Progenitor cell of endocrine pancreas (in vitro differentiated cells): ENCODE results near the gene MYL9. TPM values are rescaled to one million over a fixed set of nuclear protein-coding genes. Genes with fewer than 3 reads are reported as not detected.
"Not testable (repeated sequence)": the region's sequence is repeated elsewhere in the genome, so short reads cannot be mapped to it uniquely, and the experiment has no call there.

ENCODE experiments used
- DNase-seq: peaks from one replicate; pipeline ENCODE4 v3.0.0; 2021; ENCODE audit warnings: low spot score; ENCODE audit not compliant: unreplicated experiment
- H3K27ac Mint-ChIP-seq: 2 replicates; pipeline ENCODE4 v1.8.0; 2021; ENCODE audit warnings: mild to moderate bottlenecking, moderate library complexity, mixed read lengths
- H3K27me3 Mint-ChIP-seq: 2 replicates; pipeline ENCODE4 v1.8.0; 2021; ENCODE audit warnings: mixed read lengths
- H3K36me3 Mint-ChIP-seq: 2 replicates; pipeline ENCODE4 v1.8.0; 2022; ENCODE audit warnings: mixed read lengths; ENCODE audit not compliant: insufficient read depth
- H3K4me1 Mint-ChIP-seq: 2 replicates; pipeline ENCODE4 v1.8.0; 2021; ENCODE audit warnings: low read depth, mixed read lengths
- H3K4me3 Mint-ChIP-seq: 2 replicates; pipeline ENCODE4 v1.8.0; 2021; ENCODE audit warnings: low read depth, mild to moderate bottlenecking, moderate library complexity, mixed read lengths
- H3K9me3 Mint-ChIP-seq: 2 replicates; pipeline ENCODE4 v1.8.0; 2021; ENCODE audit warnings: low read depth, mixed read lengths
- total RNA-seq: library from RNA; stranded (reverse); gene quantifications from 2 replicates; pipeline ENCODE4 v1.2.1, GENCODE V29; 2021
- TF ChIP-seq, protein P1 (sequence below): fragments of 200-600 bp; sonication (generic); IDR thresholded peaks from one replicate; pipeline ENCODE4 v1.5.0; 2021; ENCODE audit warnings: antibody characterized with exemption, mild to moderate bottlenecking; ENCODE audit not compliant: unreplicated experiment

Gene MYL9
- total RNA-seq, 1 donor from 2014 or later, result 31.0 TPM

DNA sequence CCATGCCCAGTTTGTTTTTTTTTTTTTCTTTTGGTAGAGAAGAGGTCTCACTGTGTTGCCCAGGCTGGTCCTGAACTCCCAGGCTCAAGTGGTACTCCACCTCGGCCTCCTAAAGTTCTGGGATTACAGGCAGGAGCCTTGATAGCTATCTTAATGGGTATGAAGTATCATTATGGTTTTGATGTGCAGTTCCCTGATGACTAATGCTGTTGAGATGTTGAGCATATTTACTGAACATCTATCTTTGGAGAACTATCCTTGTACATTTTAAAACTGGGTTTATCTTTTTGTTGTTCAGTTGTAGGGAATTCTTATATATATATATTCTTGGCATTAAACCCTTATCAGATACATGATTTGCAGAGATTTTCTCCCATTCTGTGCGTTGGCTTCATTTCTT, 21.4 kb upstream of the MYL9 start:
- Mint-ChIP-seq H3K27ac (no peak overlapping the region), H3K36me3 (peaks cover 15% of the 10 kb centered on the region), H3K4me1 (no peaks in the 10 kb centered on the region), H3K4me3 (no peak overlapping the region), H3K9me3 (no peaks in the 10 kb centered on the region), H3K27me3 (no peaks in the 10 kb centered on the region)
- TF ChIP-seq, protein P1, sequence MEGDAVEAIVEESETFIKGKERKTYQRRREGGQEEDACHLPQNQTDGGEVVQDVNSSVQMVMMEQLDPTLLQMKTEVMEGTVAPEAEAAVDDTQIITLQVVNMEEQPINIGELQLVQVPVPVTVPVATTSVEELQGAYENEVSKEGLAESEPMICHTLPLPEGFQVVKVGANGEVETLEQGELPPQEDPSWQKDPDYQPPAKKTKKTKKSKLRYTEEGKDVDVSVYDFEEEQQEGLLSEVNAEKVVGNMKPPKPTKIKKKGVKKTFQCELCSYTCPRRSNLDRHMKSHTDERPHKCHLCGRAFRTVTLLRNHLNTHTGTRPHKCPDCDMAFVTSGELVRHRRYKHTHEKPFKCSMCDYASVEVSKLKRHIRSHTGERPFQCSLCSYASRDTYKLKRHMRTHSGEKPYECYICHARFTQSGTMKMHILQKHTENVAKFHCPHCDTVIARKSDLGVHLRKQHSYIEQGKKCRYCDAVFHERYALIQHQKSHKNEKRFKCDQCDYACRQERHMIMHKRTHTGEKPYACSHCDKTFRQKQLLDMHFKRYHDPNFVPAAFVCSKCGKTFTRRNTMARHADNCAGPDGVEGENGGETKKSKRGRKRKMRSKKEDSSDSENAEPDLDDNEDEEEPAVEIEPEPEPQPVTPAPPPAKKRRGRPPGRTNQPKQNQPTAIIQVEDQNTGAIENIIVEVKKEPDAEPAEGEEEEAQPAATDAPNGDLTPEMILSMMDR, result no peak
- no peak for DNase-seq

DNA sequence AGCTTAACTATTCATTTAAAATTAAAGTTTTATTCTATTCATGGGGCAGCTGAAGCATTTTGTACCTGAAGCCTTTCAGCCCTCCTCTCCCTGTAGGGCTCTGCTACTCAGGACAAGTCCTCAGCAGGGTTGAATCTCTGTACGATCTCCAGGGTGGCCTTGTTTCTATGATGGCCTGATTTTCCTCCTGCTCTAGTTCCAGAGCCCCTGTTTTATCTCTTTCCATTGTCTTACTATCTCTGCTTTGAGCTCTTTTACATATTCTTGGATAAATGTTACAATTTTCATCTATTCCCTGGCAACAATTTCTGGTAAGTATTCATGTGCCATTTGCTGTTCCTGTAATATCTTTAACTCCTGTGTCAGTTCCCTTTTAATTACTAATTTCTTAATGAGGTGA, 19.8 kb upstream of the MYL9 start:
- H3K36me3 Mint-ChIP-seq, result peaks cover 13% of the 10 kb centered on the region
- peak overlapping the region; percentile 2 for H3K27ac Mint-ChIP-seq
- no peak overlapping the region for H3K4me3 Mint-ChIP-seq
- no peaks in the 10 kb centered on the region for H3K27me3 Mint-ChIP-seq
- no peak for DNase-seq
- TF ChIP-seq, protein P1, result no peak
- no peaks in the 10 kb centered on the region for H3K9me3 Mint-ChIP-seq
- no peaks in the 10 kb centered on the region for H3K4me1 Mint-ChIP-seq

DNA sequence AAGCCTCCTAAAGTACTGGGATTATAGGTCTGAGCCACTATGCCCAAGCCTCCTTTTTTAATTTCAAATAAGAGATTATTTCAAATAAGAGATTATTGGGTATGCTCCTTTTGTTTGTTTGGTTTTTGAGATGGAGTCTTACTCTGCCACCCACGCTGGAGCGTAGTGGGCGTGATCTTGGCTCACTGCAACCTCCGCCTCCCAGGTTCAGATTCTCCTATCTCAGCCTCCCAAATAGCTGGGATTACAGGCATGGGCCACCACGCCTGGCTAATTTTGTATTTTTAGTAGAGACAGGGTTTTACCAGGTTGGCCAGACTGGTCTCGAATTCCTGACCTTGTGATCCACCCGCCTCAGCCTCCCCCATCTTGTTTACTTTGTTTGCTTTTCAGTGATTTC, 18.9 kb upstream of the MYL9 start:
- not testable (repeated sequence) for H3K4me1 Mint-ChIP-seq, DNase-seq, H3K4me3 Mint-ChIP-seq, H3K27ac Mint-ChIP-seq, H3K9me3 Mint-ChIP-seq, H3K27me3 Mint-ChIP-seq
- H3K36me3 Mint-ChIP-seq, result peaks cover 16% of the 10 kb centered on the region

DNA sequence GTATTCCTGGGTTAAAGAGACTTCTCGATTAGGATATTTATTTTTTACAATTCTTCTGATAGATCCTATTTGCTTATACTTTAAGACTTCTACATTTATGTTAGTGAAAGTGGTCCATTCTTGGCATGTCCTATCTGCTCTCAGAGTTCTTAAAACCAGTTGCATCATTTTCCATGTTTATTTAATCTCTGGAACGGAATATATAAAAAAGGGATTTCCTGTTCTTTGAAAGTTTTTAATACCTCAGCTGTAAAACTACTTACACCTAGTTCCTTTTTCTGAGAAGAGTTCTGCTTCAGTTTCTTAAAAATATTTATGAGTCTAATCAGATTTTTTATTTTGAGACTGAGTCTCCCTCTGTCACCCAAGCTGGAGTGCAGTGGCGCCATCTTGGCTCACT, 18.0 kb upstream of the MYL9 start:
- Mint-ChIP-seq H3K4me3 (no peak overlapping the region), H3K4me1 (no peaks in the 10 kb centered on the region), H3K36me3 (peaks cover 16% of the 10 kb centered on the region), H3K27me3 (no peaks in the 10 kb centered on the region), H3K27ac (peak overlapping the region; percentile 16), H3K9me3 (no peaks in the 10 kb centered on the region)
- no peak for DNase-seq
- TF ChIP-seq, protein P1, result no peak

DNA sequence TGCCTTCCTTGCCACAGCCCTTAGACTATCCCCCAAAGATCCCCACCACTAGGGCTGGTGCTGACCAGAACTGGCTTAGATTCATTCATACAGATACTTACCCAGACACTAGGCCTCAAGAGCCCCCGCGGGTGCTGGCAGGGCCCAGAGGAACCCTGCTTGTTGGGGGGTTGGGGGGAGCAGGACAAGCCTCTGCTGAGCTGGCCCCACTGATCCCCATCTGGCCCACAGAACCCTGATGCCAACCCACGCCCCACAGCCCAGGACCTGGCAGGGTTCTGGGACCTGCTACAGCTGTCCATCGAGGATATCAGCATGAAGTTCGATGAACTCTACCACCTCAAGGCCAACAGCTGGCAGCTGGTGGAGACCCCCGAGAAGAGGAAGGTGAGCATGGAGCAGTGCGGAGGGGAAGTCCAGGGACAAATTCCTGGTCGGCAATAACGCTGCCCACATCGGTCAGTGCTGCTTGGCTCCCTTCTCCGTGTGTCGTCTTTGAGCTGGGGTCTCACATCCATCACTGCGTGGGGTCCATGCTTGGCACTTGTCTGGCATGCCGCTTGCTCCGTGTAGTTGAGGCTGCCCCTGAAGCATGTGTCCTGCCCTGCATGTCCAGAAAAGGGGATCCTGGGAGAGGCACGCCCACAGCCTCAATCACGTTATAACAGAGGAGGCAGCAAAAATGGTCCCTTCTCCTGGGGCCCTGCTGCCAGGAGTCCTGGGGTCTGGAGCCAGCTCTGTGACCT, 15.5 kb upstream of the MYL9 start:
- H3K9me3 Mint-ChIP-seq, result no peaks in the 10 kb centered on the region
- no peak for DNase-seq
- no peaks in the 10 kb centered on the region for H3K4me1 Mint-ChIP-seq
- TF ChIP-seq, protein P1, result no peak
- H3K4me3 Mint-ChIP-seq, result no peak overlapping the region
- H3K27ac Mint-ChIP-seq, result no peak overlapping the region
- H3K27me3 Mint-ChIP-seq, result no peaks in the 10 kb centered on the region
- H3K36me3 Mint-ChIP-seq, result peaks cover 21% of the 10 kb centered on the region

DNA sequence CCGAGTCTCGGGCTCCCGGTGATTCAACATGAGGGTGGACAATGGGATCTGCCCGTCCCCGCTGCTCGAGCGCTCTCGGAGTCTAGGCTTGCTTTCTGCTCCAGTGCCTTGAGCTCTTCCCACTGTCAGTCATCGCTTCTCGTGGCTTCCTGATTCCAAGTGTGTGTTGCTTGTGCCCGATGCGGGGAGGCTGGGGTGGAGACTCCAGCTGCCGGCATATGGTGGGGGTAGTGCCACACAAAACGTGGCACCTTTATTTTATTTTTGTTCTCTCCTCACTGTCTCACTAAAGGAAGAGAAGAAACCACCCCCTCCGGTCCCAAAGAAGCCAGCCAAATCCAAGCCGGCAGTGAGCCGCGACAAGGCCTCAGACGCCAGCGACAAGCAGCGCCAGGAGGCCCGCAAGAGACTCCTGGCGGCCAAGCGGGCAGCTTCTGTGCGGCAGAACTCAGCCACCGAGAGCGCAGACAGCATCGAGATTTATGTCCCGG, 14.8 kb upstream of the MYL9 start:
- H3K27ac Mint-ChIP-seq, result no peak overlapping the region
- H3K27me3 Mint-ChIP-seq, result no peaks in the 10 kb centered on the region

More for the DNA sequence above, 14.8 kb upstream of the MYL9 start:
- Mint-ChIP-seq H3K9me3 (no peaks in the 10 kb centered on the region), H3K4me3 (no peak overlapping the region), H3K36me3 (peaks cover 18% of the 10 kb centered on the region), H3K4me1 (no peaks in the 10 kb centered on the region)
- TF ChIP-seq, protein P1, result no peak
- DNase-seq, result no peak
